Central memory CD4-positive, alpha-beta T cell (primary cell): ENCODE measurements around the gene BCL2L13.
"Not testable (repeated sequence)": the region's sequence is repeated elsewhere in the genome, so short reads cannot be mapped to it uniquely, and the experiment has no call there.

Experiments used
- DNase-seq: peaks from one replicate; pipeline ENCODE4 v3.0.0; 2022

BCL2L13 gene

GRCh38 chr22:17729561-17729960 lies 91.0 kb downstream of the BCL2L13 start:
- DNase-seq, result no peak

GRCh38 chr22:17732251-17732854 lies 93.8 kb downstream of the BCL2L13 start:
- DNase-seq, result no peak

- no peak for DNase-seq
These were observed 94.9 kb downstream of the BCL2L13 start for GRCh38 chr22:17733466-17733865.

GRCh38 chr22:17734187-17734586 lies 95.6 kb downstream of the BCL2L13 start:
- DNase-seq, result no peak

- DNase-seq, result no peak
These were observed 100.0 kb downstream of the BCL2L13 start for GRCh38 chr22:17738386-17739128.

GRCh38 chr22:17739196-17739975 lies 100.8 kb downstream of the BCL2L13 start:
- DNase-seq, result no peak

GRCh38 chr22:17741866-17742526 lies 103.4 kb downstream of the BCL2L13 start:
- DNase-seq, result no peak

- DNase-seq, result peak; percentile 52
These were observed 104.0 kb downstream of the BCL2L13 start for GRCh38 chr22:17742527-17742902.

- no peak for DNase-seq
These were observed 105.3 kb downstream of the BCL2L13 start for GRCh38 chr22:17743661-17744411.

- DNase-seq, result no peak
These were observed 105.9 kb downstream of the BCL2L13 start for GRCh38 chr22:17744430-17744829.

- no peak for DNase-seq
These were observed 108.4 kb downstream of the BCL2L13 start for GRCh38 chr22:17746916-17747315.

GRCh38 chr22:17748555-17749353 lies 110.2 kb downstream of the BCL2L13 start:
- DNase-seq, result no peak

GRCh38 chr22:17749605-17750395 lies 111.2 kb downstream of the BCL2L13 start:
- DNase-seq, result no peak

- DNase-seq, result no peak
These were observed 113.0 kb downstream of the BCL2L13 start for GRCh38 chr22:17751596-17751995.

- DNase-seq, result no peak
These were observed 114.9 kb downstream of the BCL2L13 start for GRCh38 chr22:17753401-17753989.

- peak; percentile 12 for DNase-seq
These were observed 115.8 kb downstream of the BCL2L13 start for GRCh38 chr22:17754233-17754925.

GRCh38 chr22:17761138-17761488 lies 122.6 kb downstream of the BCL2L13 start:
- DNase-seq, result no peak

- not testable (repeated sequence) for DNase-seq
These were observed 124.9 kb downstream of the BCL2L13 start for GRCh38 chr22:17763442-17763841.

GRCh38 chr22:17764036-17764435 lies 125.5 kb downstream of the BCL2L13 start:
- DNase-seq, result no peak

GRCh38 chr22:17764852-17765251 lies 126.3 kb downstream of the BCL2L13 start:
- not testable (repeated sequence) for DNase-seq
